NCI-H187 treated with DMSO at 0.1 percent for 48 hours (cell line): Measurements from ENCODE around the gene ENOSF1.
"Not testable (repeated sequence)": the region's sequence is repeated elsewhere in the genome, so short reads cannot be mapped to it uniquely, and the experiment has no call there.

Source experiments
- DNase-seq: peaks from one replicate; lab custom pipeline; 2025; lab: John Stamatoyannopoulos, UW

Gene ENOSF1

GRCh38 chr18:706405-706804, 6.0 kb downstream of the ENOSF1 start:
- no peak for DNase-seq

- DNase-seq = no peak
Measured at GRCh38 chr18:703213-703967, 9.0 kb downstream of the ENOSF1 start.

GRCh38 chr18:697800-698199, 14.6 kb downstream of the ENOSF1 start:
- no peak for DNase-seq

- DNase-seq = no peak
Measured at GRCh38 chr18:697012-697411, 15.4 kb downstream of the ENOSF1 start.

GRCh38 chr18:693466-694187, 18.8 kb downstream of the ENOSF1 start:
- no peak for DNase-seq

GRCh38 chr18:692824-693223, 19.6 kb downstream of the ENOSF1 start:
- DNase-seq = no peak

GRCh38 chr18:688323-688722, 24.1 kb downstream of the ENOSF1 start:
- no peak for DNase-seq

GRCh38 chr18:686339-687111, 25.9 kb downstream of the ENOSF1 start:
- no peak for DNase-seq

GRCh38 chr18:685438-685837, 27.0 kb downstream of the ENOSF1 start:
- no peak for DNase-seq

- DNase-seq = no peak
Measured at GRCh38 chr18:683531-683930, 28.9 kb downstream of the ENOSF1 start.

- no peak for DNase-seq
Measured at GRCh38 chr18:682833-683232, 29.6 kb downstream of the ENOSF1 start.

- not testable (repeated sequence) for DNase-seq
Measured at GRCh38 chr18:682416-682815, 30.0 kb downstream of the ENOSF1 start.

GRCh38 chr18:681985-682384, 30.4 kb downstream of the ENOSF1 start:
- no peak for DNase-seq

- DNase-seq = no peak
Measured at GRCh38 chr18:680392-680791, 32.0 kb downstream of the ENOSF1 start.

GRCh38 chr18:679516-679915, 32.9 kb downstream of the ENOSF1 start:
- no peak for DNase-seq

- no peak for DNase-seq
Measured at GRCh38 chr18:678482-679182, 33.8 kb downstream of the ENOSF1 start.

GRCh38 chr18:677951-678381, 34.5 kb downstream of the ENOSF1 start:
- no peak for DNase-seq

GRCh38 chr18:677145-677544, 35.3 kb downstream of the ENOSF1 start:
- DNase-seq = no peak

- DNase-seq = no peak
Measured at GRCh38 chr18:676736-677135, 35.7 kb downstream of the ENOSF1 start.

GRCh38 chr18:676069-676468, 36.4 kb downstream of the ENOSF1 start:
- no peak for DNase-seq

GRCh38 chr18:675307-675706, 37.1 kb downstream of the ENOSF1 start:
- no peak for DNase-seq

- no peak for DNase-seq
Measured at GRCh38 chr18:673769-674168, 38.7 kb downstream of the ENOSF1 start.
